GM23248 (cell line): ENCODE data around the gene LARP1B. TPM values are rescaled to one million over a fixed set of nuclear protein-coding genes. Genes with fewer than 3 reads are reported as not detected.

Experiments
- DNase-seq: peaks from one replicate; pipeline ENCODE4 v3.0.0-alpha.2; 2015
- H2AFZ ChIP-seq: fragments of 200-600 bp; sonication (generic); 2 replicates; pipeline ENCODE4 v1.6.1; 2016; ENCODE audit warnings: antibody characterized with exemption
- H3F3A ChIP-seq: fragments of 200-600 bp; sonication (generic); 2 replicates; pipeline ENCODE4 v1.6.1; 2016; ENCODE audit warnings: mild to moderate bottlenecking, antibody characterized with exemption, mixed run types; ENCODE audit not compliant: insufficient read depth
- H3K27ac ChIP-seq: fragments of 200-600 bp; sonication (generic); 2 replicates; pipeline ENCODE4 v1.5.1; 2016; ENCODE audit warnings: mild to moderate bottlenecking
- H3K27me3 ChIP-seq: fragments of 200-600 bp; sonication (generic); replicated peaks from 2 replicates; pipeline ENCODE4 v1.6.1; 2016; ENCODE audit warnings: mild to moderate bottlenecking; ENCODE audit not compliant: insufficient read depth
- H3K36me3 ChIP-seq: fragments of 200-600 bp; sonication (generic); 2 replicates; pipeline ENCODE4 v1.6.1; 2016; ENCODE audit warnings: low read depth, mild to moderate bottlenecking
- H3K4me1 ChIP-seq: fragments of 200-600 bp; sonication (generic); 2 replicates; pipeline ENCODE4 v1.6.1; 2016; ENCODE audit warnings: mild to moderate bottlenecking; ENCODE audit not compliant: insufficient read depth
- H3K4me2 ChIP-seq: fragments of 200-600 bp; sonication (generic); one replicate; pipeline ENCODE4 v1.6.1; 2016; ENCODE audit warnings: mild to moderate bottlenecking; ENCODE audit not compliant: unreplicated experiment
- H3K4me3 ChIP-seq: fragments of 200-600 bp; sonication (generic); 2 replicates; pipeline ENCODE4 v1.5.1; 2016; ENCODE audit warnings: mild to moderate bottlenecking
- H3K79me2 ChIP-seq: fragments of 200-600 bp; sonication (generic); 2 replicates; pipeline ENCODE4 v1.6.1; 2016; ENCODE audit warnings: mild to moderate bottlenecking; ENCODE audit not compliant: insufficient read depth
- H3K9ac ChIP-seq: fragments of 200-600 bp; sonication (generic); 2 replicates; pipeline ENCODE4 v1.6.1; 2016; ENCODE audit warnings: mild to moderate bottlenecking
- H3K9me2 ChIP-seq: fragments of 200-600 bp; sonication (generic); 2 replicates; pipeline ENCODE4 v1.6.1; 2016; ENCODE audit warnings: mixed run types, mild to moderate bottlenecking, moderate library complexity; ENCODE audit not compliant: insufficient read depth
- H3K9me3 ChIP-seq: fragments of 200-600 bp; sonication (generic); one replicate; pipeline ENCODE4 v1.6.1; 2017; ENCODE audit warnings: low read depth
- H4K20me1 ChIP-seq: fragments of 200-600 bp; sonication (generic); 2 replicates; pipeline ENCODE4 v1.6.0; 2016; ENCODE audit not compliant: insufficient read depth
- EZH2 ChIP-seq: fragments of 200-600 bp; sonication (generic); IDR thresholded peaks from 2 replicates; pipeline ENCODE4 v1.6.1; 2018; ENCODE audit warnings: antibody characterized with exemption, mild to moderate bottlenecking; ENCODE audit not compliant: insufficient read depth, poor library complexity, severe bottlenecking
- EZH2phosphoT487 ChIP-seq: fragments of 200-600 bp; sonication (generic); IDR thresholded peaks from 2 replicates; pipeline ENCODE4 v1.6.1; 2018; ENCODE audit warnings: antibody characterized with exemption, moderate library complexity, mild to moderate bottlenecking, low read depth; ENCODE audit not compliant: insufficient read depth
- WGBS, 2 experiments: methylation state at CpG; one replicate each; pipeline ENCODE4 v1.1.6; 2015 to 2017; ENCODE audit warnings: low lambda C conversion rate in 2 of 2, low coverage in 1 of 2; ENCODE audit errors: missing lambda C conversion rate in 2 of 2; 5-methylcytosine and 5-hydroxymethylcytosine counted together
- in situ Hi-C: fragments of 300-500 bp; cut with MboI; formaldehyde crosslinking; loops from 2 replicates; pipeline ENCODE4 v1.15.0; 2020
- polyA plus RNA-seq: library from polyadenylated mRNA; unstranded; fragments of >200 nt; fragmentation: Nextera tagmentation; extraction: Ambion mirVana; gene quantifications from 2 replicates; pipeline ENCODE4 v1.2.1, GENCODE V29; 2016
- total RNA-seq: library from RNA; depleted of rRNA; stranded (reverse); fragments of >200 nt; shearing (Covaris generic); gene quantifications from 2 replicates; pipeline ENCODE4 v1.2.3, GENCODE V29; 2014; rRNA removed

Gene LARP1B
- total RNA-seq (14.3 and 16.0 TPM in 2 replicates), polyA plus RNA-seq (5.7 and 6.6 TPM in 2 replicates)

GRCh38 chr4:128060699-128061565 lies at the start of gene LARP1B:
Gene LARP1B, plus strand, starts transcription at chr4:128061312. Its CDS starts 13,640 bp downstream, at chr4:128074952.
- H3K27me3 ChIP-seq, result no peaks in the 10 kb centered on the region
- in situ Hi-C loops, result no loop called here
- no peaks in the 10 kb centered on the region for H4K20me1 ChIP-seq
- peak within 1 kb of the TSS; percentile 90 for H3K4me3 ChIP-seq
- WGBS, 2 experiments, result 1% methylated on average over 56 to 72 of the region's 112 CpGs
- H3K4me2 ChIP-seq, result peak within 1 kb of the TSS; percentile 90
- H3K9me3 ChIP-seq, result no peaks in the 10 kb centered on the region
- H3F3A ChIP-seq, result no peaks in the 10 kb centered on the region
- peak; percentile 99 for DNase-seq
- H3K9ac ChIP-seq, result peak within 1 kb of the TSS; percentile 95
- peaks cover 41% of the 10 kb centered on the region for H3K79me2 ChIP-seq
- TF ChIP-seq EZH2phosphoT487, result no peak
- no peak for TF ChIP-seq EZH2
- H3K36me3 ChIP-seq, result no peaks in the 10 kb centered on the region
- no peaks in the 10 kb centered on the region for H3K9me2 ChIP-seq
- 0 out of 2 replicates have a peak, but pooled peaks cover 5% of the 10 kb centered on the region for H3K4me1 ChIP-seq
- H3K27ac ChIP-seq, result peak within 1 kb of the TSS; percentile 87
- peak within 1 kb of the TSS; percentile 89 for H2AFZ ChIP-seq

DNA sequence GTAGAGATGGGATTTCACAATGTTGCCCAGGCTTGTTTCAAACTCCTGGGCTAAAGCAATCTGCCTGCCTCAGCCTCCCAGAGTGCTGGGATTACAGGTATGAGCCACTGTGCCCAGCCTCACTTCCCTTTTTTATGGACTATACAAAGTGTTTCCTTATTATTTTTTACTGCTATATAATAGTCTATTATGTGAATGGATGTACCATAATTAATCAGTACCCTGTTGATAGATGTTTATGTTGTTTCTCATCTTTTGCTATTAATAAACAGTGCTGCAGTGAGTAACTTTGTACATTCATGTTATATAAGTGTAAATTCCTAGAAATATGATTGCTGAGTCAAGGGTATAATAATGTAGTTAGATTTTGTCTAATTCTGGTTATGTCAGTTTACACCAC lies 35.8 kb upstream of the LARP1B start:
- in situ Hi-C loops, result no loop called here
- DNase-seq, result no peak
- Histone ChIP-seq H3K27me3 (no peaks in the 10 kb centered on the region), H3K9me2 (no peaks in the 10 kb centered on the region), H3K36me3 (no peaks in the 10 kb centered on the region; the same call in none of the 2 replicates), H4K20me1 (no peaks in the 10 kb centered on the region), H3K4me2 (no peak overlapping the region), H3K9ac (no peak overlapping the region), H3K4me1 (no peaks in the 10 kb centered on the region), H3K27ac (no peak overlapping the region), H2AFZ (no peak overlapping the region), H3F3A (no peaks in the 10 kb centered on the region), H3K9me3 (no peaks in the 10 kb centered on the region), H3K4me3 (no peak overlapping the region), H3K79me2 (no peaks in the 10 kb centered on the region)
- no peak for TF ChIP-seq EZH2
- no peak for TF ChIP-seq EZH2phosphoT487

GRCh38 chr4:128029907-128030306 lies 31.2 kb upstream of the LARP1B start:
- Histone ChIP-seq H3K4me2 (no peak overlapping the region), H3K9me3 (no peaks in the 10 kb centered on the region), H3K4me1 (no peaks in the 10 kb centered on the region), H3K9me2 (no peaks in the 10 kb centered on the region), H3K9ac (no peak overlapping the region), H3K79me2 (no peaks in the 10 kb centered on the region), H2AFZ (no peak overlapping the region), H3F3A (no peaks in the 10 kb centered on the region), H3K27me3 (no peaks in the 10 kb centered on the region), H4K20me1 (no peaks in the 10 kb centered on the region), H3K4me3 (no peak overlapping the region), H3K36me3 (no peaks in the 10 kb centered on the region; the same call in none of the 2 replicates), H3K27ac (no peak overlapping the region)
- WGBS, 2 experiments, result 98 to 100% methylated on average over 4 of the region's 4 CpGs
- no peak for TF ChIP-seq EZH2
- TF ChIP-seq EZH2phosphoT487, result no peak
- DNase-seq, result no peak
- in situ Hi-C loops, result no loop called here

GRCh38 chr4:128031756-128032384 lies 29.2 kb upstream of the LARP1B start:
- H3K36me3 ChIP-seq, result no peaks in the 10 kb centered on the region; the same call in none of the 2 replicates
- in situ Hi-C loops, result no loop called here
- H3K4me2 ChIP-seq, result no peak overlapping the region
- H3K4me3 ChIP-seq, result no peak overlapping the region
- TF ChIP-seq EZH2phosphoT487, result no peak
- no peak for TF ChIP-seq EZH2
- no peaks in the 10 kb centered on the region for H3K9me3 ChIP-seq
- no peaks in the 10 kb centered on the region for H3K79me2 ChIP-seq
- no peak overlapping the region for H3K27ac ChIP-seq
- H3K27me3 ChIP-seq, result no peaks in the 10 kb centered on the region
- no peak for DNase-seq
- no peaks in the 10 kb centered on the region for H4K20me1 ChIP-seq
- 85% methylated on average over 3 of the region's 3 CpGs for WGBS, 2 experiments
- H3K9ac ChIP-seq, result no peak overlapping the region
- no peaks in the 10 kb centered on the region for H3F3A ChIP-seq
- H3K4me1 ChIP-seq, result no peaks in the 10 kb centered on the region
- no peak overlapping the region for H2AFZ ChIP-seq
- H3K9me2 ChIP-seq, result no peaks in the 10 kb centered on the region
